Prostate gland (tissue), 2 donors: ENCODE data around the gene C2orf74. TPM values are rescaled to one million over a fixed set of nuclear protein-coding genes. Genes with fewer than 3 reads are reported as not detected.

Source experiments
- DNase-seq: peaks from one replicate; pipeline ENCODE4 v3.0.0-alpha.2; 2019; ENCODE audit warnings: low spot score
- H3K27ac ChIP-seq, 2 donors: fragments of 200-600 bp; sonication (generic); 2 replicates each; pipeline ENCODE4 v1.5.1; 2017 to 2019
- H3K27me3 ChIP-seq: fragments of 200-600 bp; sonication (generic); replicated peaks from 2 replicates; pipeline ENCODE4 v1.5.1; 2019; ENCODE audit not compliant: insufficient read depth
- H3K36me3 ChIP-seq, 2 donors: fragments of 200-600 bp; sonication (generic); 1 replicate in 1 of 2; 2 replicates in 1 of 2; pipeline versions ENCODE4 v1.5.1 to v1.8.1; 2017 to 2019
- H3K4me1 ChIP-seq: fragments of 200-600 bp; sonication (generic); replicated peaks from 2 replicates; pipeline ENCODE4 v1.5.1; 2019
- H3K4me3 ChIP-seq, 2 donors: fragments of 200-600 bp; sonication (generic); 2 replicates each; pipeline ENCODE4 v1.5.1; 2017 to 2019
- H3K9me3 ChIP-seq: fragments of 200-600 bp; sonication (generic); 2 replicates; pipeline ENCODE4 v1.5.1; 2017
- CTCF ChIP-seq, 4 experiments: fragments of 200-600 bp in 2 of 4; fragments of 450-650 bp in 2 of 4; sonication (generic) in 2 of 4; IDR thresholded peaks; 1 replicate in 3 of 4; 2 replicates in 1 of 4; pipeline ENCODE4 v1.5.1; 2016 to 2019; ENCODE audit warnings: antibody characterized with exemption in 4 of 4, mild to moderate bottlenecking in 2 of 4, moderate library complexity in 2 of 4
- POLR2A ChIP-seq: fragments of 450-650 bp; IDR thresholded peaks from one replicate; pipeline ENCODE4 v1.6.1; 2016; ENCODE audit warnings: antibody characterized with exemption, mild to moderate bottlenecking
- POLR2AphosphoS5 ChIP-seq: sonication (generic); formaldehyde crosslinking; IDR thresholded peaks from one replicate; pipeline ENCODE4 v1.6.1; 2017; ENCODE audit warnings: antibody characterized with exemption
- WGBS: methylation state at CpG from one replicate; pipeline ENCODE4 v1.1.5; 2018; 5-methylcytosine and 5-hydroxymethylcytosine counted together
- intact Hi-C: fragments of 100-400 bp; cut with DNase I; formaldehyde crosslinking; loops from one replicate; pipeline ENCODE4 v1.14.2; 2022
- total RNA-seq, 2 donors: library from RNA; depleted of rRNA; stranded (reverse); fragments of >200 nt; gene quantifications; one replicate each; pipeline ENCODE4 v1.1.0, GENCODE V29; 2016

Gene C2orf74
- total RNA-seq, 2 donors from 2014 or later = 12.0 to 22.1 TPM

- Histone ChIP-seq H3K27me3 (no peaks in the 10 kb centered on the region), H3K27ac (no peak overlapping the region), H3K4me3 (no peak overlapping the region), H3K36me3 (peaks cover under 1 to 4% of the 10 kb centered on the region in 2 donors), H3K4me1 (no peaks in the 10 kb centered on the region), H3K9me3 (no peaks in the 10 kb centered on the region)
- WGBS = 78% methylated on average over 7 of the region's 7 CpGs
- TF ChIP-seq POLR2AphosphoS5 = no peak
- TF ChIP-seq POLR2A = no peak
- no peak for TF ChIP-seq CTCF (IDR thresholded peaks at IDR 0.05)
- no peak for DNase-seq
- intact Hi-C loops = no loop called here
Observed at GRCh38 chr2:61205132-61205531, 43.1 kb downstream of the C2orf74 start.

GRCh38 chr2:61210332-61210981 lies 48.5 kb downstream of the C2orf74 start:
- H3K4me1 ChIP-seq = no peaks in the 10 kb centered on the region
- no peak overlapping the region for H3K4me3 ChIP-seq
- H3K36me3 ChIP-seq = peaks cover 0 to 4% of the 10 kb centered on the region in 2 donors
- H3K9me3 ChIP-seq = no peaks in the 10 kb centered on the region
- intact Hi-C loops = no loop called here
- no peak for TF ChIP-seq POLR2AphosphoS5
- TF ChIP-seq CTCF (IDR thresholded peaks at IDR 0.05) = no peak
- no peak for TF ChIP-seq POLR2A
- H3K27me3 ChIP-seq = no peaks in the 10 kb centered on the region
- 93% methylated on average over 5 of the region's 5 CpGs for WGBS
- H3K27ac ChIP-seq = no peak overlapping the region
- no peak for DNase-seq

GRCh38 chr2:61214171-61214570 lies 52.2 kb downstream of the C2orf74 start:
- intact Hi-C loops = no loop called here

More at GRCh38 chr2:61214171-61214570, 52.2 kb downstream of the C2orf74 start:
- H3K36me3 ChIP-seq = no peaks in the 10 kb centered on the region
- no peaks in the 10 kb centered on the region for H3K4me1 ChIP-seq
- no peaks in the 10 kb centered on the region for H3K27me3 ChIP-seq
- 80% methylated on average over 4 of the region's 4 CpGs for WGBS
- no peak overlapping the region for H3K4me3 ChIP-seq
- no peak overlapping the region for H3K27ac ChIP-seq
- DNase-seq = no peak
- H3K9me3 ChIP-seq = no peaks in the 10 kb centered on the region
- no peak for TF ChIP-seq CTCF (IDR thresholded peaks at IDR 0.05)
- no peak for TF ChIP-seq POLR2AphosphoS5
- no peak for TF ChIP-seq POLR2A

Other genes starting within 250 kb of the C2orf74 start
- 10 to 100 TPM; 31.7 to 63.8 TPM for gene PEX13, start 144.5 kb upstream of the C2orf74 start, total RNA-seq
- 10 to 100 TPM in 1 of 2 donors, 1 to 10 TPM in 1; 5.6 to 10.1 TPM for gene PUS10, start 143.9 kb upstream of the C2orf74 start, total RNA-seq
- 1 to 10 TPM; 4.8 to 7.7 TPM for gene SANBR, start 96.3 kb upstream of the C2orf74 start, total RNA-seq